ENCODE measurements around the gene DOLPP1. TPM values are rescaled to one million over a fixed set of nuclear protein-coding genes. Genes with fewer than 3 reads are reported as not detected.

The DOLPP1 gene
- total RNA-seq, 1 donor, result 10.5 TPM

- no peak overlapping the region for H3K4me2 ChIP-seq (ENCODE audit: insufficient read depth, low read length)
- no peak overlapping the region for H3K27ac ChIP-seq (ENCODE audit: low read depth, low read length)
- no peaks in the 10 kb centered on the region for H3K79me2 ChIP-seq (ENCODE audit: insufficient read depth, low read length)
- H3K27me3 ChIP-seq (ENCODE audit: insufficient read depth, low read length), result no peaks in the 10 kb centered on the region
- H3K9me3 ChIP-seq (ENCODE audit: low read depth, low read length), result no peaks in the 10 kb centered on the region
- DNase-seq (ENCODE audit: insufficient read length, low spot score, missing footprints), result peak; percentile 43
- H2AFZ ChIP-seq (ENCODE audit: low read length), result no peak overlapping the region
- H3K4me1 ChIP-seq (ENCODE audit: insufficient read depth, low read length), result peaks cover 3% of the 10 kb centered on the region
- H4K20me1 ChIP-seq (ENCODE audit: insufficient read depth, low read length), result no peaks in the 10 kb centered on the region
- no peak overlapping the region for H3K4me3 ChIP-seq (ENCODE audit: insufficient read depth, low read length)
- TF ChIP-seq CTCF (IDR thresholded peaks at IDR 0.05; ENCODE audit: extremely low read depth, low read depth, low read length), result no peak
- peaks cover 25% of the 10 kb centered on the region for H3K36me3 ChIP-seq (ENCODE audit: insufficient read depth, low read length)
Observed at GRCh38 chr9:129053020-129053419, 27.9 kb upstream of the DOLPP1 start.

GRCh38 chr9:129054163-129054851 lies 26.6 kb upstream of the DOLPP1 start:
- Histone ChIP-seq H3K36me3 (ENCODE audit: insufficient read depth, low read length) (peaks cover 15% of the 10 kb centered on the region), H3K4me2 (ENCODE audit: insufficient read depth, low read length) (no peak overlapping the region), H3K27ac (ENCODE audit: low read depth, low read length) (no peak overlapping the region), H3K9me3 (ENCODE audit: low read depth, low read length) (no peaks in the 10 kb centered on the region), H3K4me3 (ENCODE audit: insufficient read depth, low read length) (no peak overlapping the region), H4K20me1 (ENCODE audit: insufficient read depth, low read length) (peaks cover 4% of the 10 kb centered on the region), H3K27me3 (ENCODE audit: insufficient read depth, low read length) (no peaks in the 10 kb centered on the region), H2AFZ (ENCODE audit: low read length) (no peak overlapping the region), H3K79me2 (ENCODE audit: insufficient read depth, low read length) (no peaks in the 10 kb centered on the region), H3K4me1 (ENCODE audit: insufficient read depth, low read length) (peaks cover 12% of the 10 kb centered on the region)
- no peak for DNase-seq (ENCODE audit: insufficient read length, low spot score, missing footprints)
- no peak for TF ChIP-seq CTCF (IDR thresholded peaks at IDR 0.05; ENCODE audit: extremely low read depth, low read depth, low read length)

GRCh38 chr9:129058965-129059795 lies 21.7 kb upstream of the DOLPP1 start:
- H2AFZ ChIP-seq (ENCODE audit: low read length), result no peak overlapping the region
- H4K20me1 ChIP-seq (ENCODE audit: insufficient read depth, low read length), result peaks cover 4% of the 10 kb centered on the region
- H3K4me1 ChIP-seq (ENCODE audit: insufficient read depth, low read length), result peaks cover 18% of the 10 kb centered on the region
- H3K4me3 ChIP-seq (ENCODE audit: insufficient read depth, low read length), result no peak overlapping the region
- no peak for TF ChIP-seq CTCF (IDR thresholded peaks at IDR 0.05; ENCODE audit: extremely low read depth, low read depth, low read length)
- H3K27ac ChIP-seq (ENCODE audit: low read depth, low read length), result peak overlapping the region; percentile 23
- DNase-seq (ENCODE audit: insufficient read length, low spot score, missing footprints), result peak; percentile 96
- H3K79me2 ChIP-seq (ENCODE audit: insufficient read depth, low read length), result no peaks in the 10 kb centered on the region
- peak overlapping the region; percentile 43 for H3K4me2 ChIP-seq (ENCODE audit: insufficient read depth, low read length)
- H3K36me3 ChIP-seq (ENCODE audit: insufficient read depth, low read length), result peaks cover 35% of the 10 kb centered on the region
- H3K27me3 ChIP-seq (ENCODE audit: insufficient read depth, low read length), result no peaks in the 10 kb centered on the region
- H3K9me3 ChIP-seq (ENCODE audit: low read depth, low read length), result no peaks in the 10 kb centered on the region

Measured in osteoblast (primary cell).